Measurements from ENCODE around the gene ATP8A2.

- TF ChIP-seq CTCF (conservative IDR thresholded peaks at IDR 0.05; ENCODE audit: low read length) (no peak), EZH2phosphoT487 (IDR thresholded peaks at IDR 0.05; ENCODE audit: borderline replicate concordance, low read depth, low read length) (no peak)
Measured at GRCh38 chr13:26019251-26019650, 647.5 kb downstream of the ATP8A2 start.

Data from OCI-LY7 (cell line).